Measurements from ENCODE around the gene RIPOR2.

Gene RIPOR2

GRCh38 chr6:24876499-24877465 lies 59.0 kb downstream of the RIPOR2 start:
- DNase-seq (ENCODE audit: low spot score) = no peak

- no peak for DNase-seq (ENCODE audit: low spot score)
These were observed 60.2 kb downstream of the RIPOR2 start for GRCh38 chr6:24875534-24875901.

GRCh38 chr6:24874776-24875533 lies 60.8 kb downstream of the RIPOR2 start:
- DNase-seq (ENCODE audit: low spot score) = no peak

- no peak for DNase-seq (ENCODE audit: low spot score)
These were observed 61.6 kb downstream of the RIPOR2 start for GRCh38 chr6:24874128-24874527.

GRCh38 chr6:24872779-24873178 lies 63.0 kb downstream of the RIPOR2 start:
- DNase-seq (ENCODE audit: low spot score) = no peak

- DNase-seq (ENCODE audit: low spot score) = no peak
These were observed 67.0 kb downstream of the RIPOR2 start for GRCh38 chr6:24868765-24869164.

GRCh38 chr6:24867104-24867703 lies 68.6 kb downstream of the RIPOR2 start:
- DNase-seq (ENCODE audit: low spot score) = no peak

- DNase-seq (ENCODE audit: low spot score) = no peak
These were observed 70.6 kb downstream of the RIPOR2 start for GRCh38 chr6:24865161-24865560.

GRCh38 chr6:24864343-24864742 lies 71.4 kb downstream of the RIPOR2 start:
- DNase-seq (ENCODE audit: low spot score) = no peak

GRCh38 chr6:24861934-24862333 lies 73.8 kb downstream of the RIPOR2 start:
- no peak for DNase-seq (ENCODE audit: low spot score)

GRCh38 chr6:24859608-24860200 lies 76.1 kb downstream of the RIPOR2 start:
- DNase-seq (ENCODE audit: low spot score) = no peak

- DNase-seq (ENCODE audit: low spot score) = no peak
These were observed 76.6 kb downstream of the RIPOR2 start for GRCh38 chr6:24859132-24859531.

- no peak for DNase-seq (ENCODE audit: low spot score)
These were observed 77.5 kb downstream of the RIPOR2 start for GRCh38 chr6:24858177-24858653.

- no peak for DNase-seq (ENCODE audit: low spot score)
These were observed 78.7 kb downstream of the RIPOR2 start for GRCh38 chr6:24856901-24857670.

GRCh38 chr6:24856246-24856599 lies 79.5 kb downstream of the RIPOR2 start:
- DNase-seq (ENCODE audit: low spot score) = no peak

GRCh38 chr6:24855395-24856245 lies 80.1 kb downstream of the RIPOR2 start:
- DNase-seq (ENCODE audit: low spot score) = peak; percentile 62

GRCh38 chr6:24854077-24854666 lies 81.6 kb downstream of the RIPOR2 start:
- no peak for DNase-seq (ENCODE audit: low spot score)

GRCh38 chr6:24851086-24851485 lies 84.7 kb downstream of the RIPOR2 start:
- DNase-seq (ENCODE audit: low spot score) = no peak

- DNase-seq (ENCODE audit: low spot score) = no peak
These were observed 86.0 kb downstream of the RIPOR2 start for GRCh38 chr6:24849713-24850112.

GRCh38 chr6:24848461-24848860 lies 87.3 kb downstream of the RIPOR2 start:
- DNase-seq (ENCODE audit: low spot score) = peak; percentile 80

All from globus pallidus (tissue), 1 donor.